Psoas muscle (tissue), 8 donors: ENCODE results near the gene KIF12. TPM values are rescaled to one million over a fixed set of nuclear protein-coding genes. Genes with fewer than 3 reads are reported as not detected.
A peak's percentile ranks its signal among the peaks of the same experiment; 100 is the strongest.

Source experiments
- ATAC-seq, 4 donors: fragments of 200-7000 bp; cut with Tn5 transposase; one replicate each; pipeline ENCODE4 v1.9.1; 2020; ENCODE audit warnings: moderate library complexity in 3 of 4, mild to moderate bottlenecking in 2 of 4
- DNase-seq, 2 donors: peaks; one replicate each; pipeline ENCODE4 v3.0.0-alpha.2; 2020
- H3K27ac ChIP-seq: fragments of 200-600 bp; one replicate; pipeline ENCODE4 v1.8.0; 2022
- H3K27me3 ChIP-seq, 3 donors: fragments of 200-600 bp in 1 of 3; one replicate each; pipeline versions ENCODE4 v1.6.1 to v1.8.0; 2013 to 2022; ENCODE audit warnings: low read length in 2 of 3, mild to moderate bottlenecking in 2 of 3, moderate library complexity in 1 of 3; ENCODE audit not compliant: insufficient read depth in 3 of 3
- H3K36me3 ChIP-seq, 2 donors: fragments of 200-600 bp in 1 of 2; one replicate each; pipeline versions ENCODE4 v1.6.1 to v1.8.0; 2013 to 2022; ENCODE audit warnings: low read depth in 1 of 2, mild to moderate bottlenecking in 1 of 2, moderate library complexity in 1 of 2; ENCODE audit not compliant: insufficient read depth in 1 of 2
- H3K4me1 ChIP-seq: fragments of 200-600 bp; one replicate; pipeline ENCODE4 v1.8.0; 2022
- H3K4me3 ChIP-seq: fragments of 200-600 bp; one replicate; pipeline ENCODE4 v1.8.0; 2022; ENCODE audit warnings: mild to moderate bottlenecking
- H3K9me3 ChIP-seq: fragments of 200-600 bp; one replicate; pipeline ENCODE4 v1.8.0; 2022
- CTCF ChIP-seq: fragments of 200-600 bp; IDR thresholded peaks from one replicate; pipeline ENCODE4 v1.8.0; 2022; ENCODE audit warnings: antibody characterized with exemption
- whole genome bisulfite sequencing, 3 donors: extraction: QIAGEN DNeasy Blood & Tissue Kit; methylation state at CpG; one replicate each; pipeline versions ENCODE4 v1.1.6 to v1.1.7; 2013; 5-methylcytosine and 5-hydroxymethylcytosine counted together
- intact Hi-C, 2 donors: fragments of 100-400 bp; cut with DNase I; formaldehyde crosslinking; loops; one replicate each; pipeline versions ENCODE4 v1.11.0 to v1.14.2; 2022
- polyA plus RNA-seq, 3 donors: library from polyadenylated mRNA; stranded (reverse); fragments of 200-250 nt; gene quantifications; one replicate each; pipeline ENCODE4 v1.2.3, GENCODE V29; 2013
- total RNA-seq, 4 donors: library from RNA; stranded (reverse); fragmentation: NEBNext Ultra II Directional in 2 of 4; extraction: Animal tissue kit (Norgen Biotek cat#: 25700) in 2 of 4; gene quantifications; one replicate each; pipeline versions ENCODE4 v1.2.1 to v1.2.4, GENCODE V29; 2021 to 2023
- donor health status: healthy with polysubstance abuse.
- donor health status: DM: no; HTN: no; CAD: no; lungs with moderate emphysema.
- donor health status: Bipolar disorder and iron deficiency.
- donor health status: healthy.
- donor health status: DM: yes; HTN: yes; CAD: no.
- donor health status: DM: no; HTN: no; CAD: no.
- donor health status: DM: no; HTN: no; CAD: no.
- donor health status: DM: yes; HTN: yes; CAD: no.

Gene KIF12
- total and polyA plus RNA-seq, 7 donors, result 0.03 to 0.13 (median 0.04) TPM; not detected in 4

GRCh38 chr9:114060070-114060469 lies 39.0 kb downstream of the KIF12 start:
- Histone ChIP-seq H3K27ac (no peak overlapping the region), H3K9me3 (no peaks in the 10 kb centered on the region), H3K27me3 (peaks cover 0 to 4% (median 0%) of the 10 kb centered on the region in 3 donors), H3K4me1 (peaks cover 11% of the 10 kb centered on the region), H3K4me3 (no peak overlapping the region), H3K36me3 (no peaks in the 10 kb centered on the region)
- TF ChIP-seq CTCF, result no peak
- ATAC-seq (no peak), DNase-seq (no peak)
- 60 to 73% (median 61%) methylated on average over 8 of the region's 8 CpGs for WGBS, 3 donors
- intact Hi-C loops, result no loop called here

- no peak overlapping the region for H3K4me3 ChIP-seq
- no peaks in the 10 kb centered on the region for H3K36me3 ChIP-seq
- H3K27ac ChIP-seq, result no peak overlapping the region
- intact Hi-C loops, result no loop called here
- peaks cover 11% of the 10 kb centered on the region for H3K4me1 ChIP-seq
- no peak for TF ChIP-seq CTCF
- 50 to 52% (median 50%) methylated on average over 8 of the region's 8 CpGs for WGBS, 3 donors
- peak in 1 of 2 donors; percentile 45 for DNase-seq
- H3K9me3 ChIP-seq, result no peaks in the 10 kb centered on the region
- peaks cover 0 to 4% (median 0%) of the 10 kb centered on the region in 3 donors for H3K27me3 ChIP-seq
- peak in 2 of 4 donors; percentile 32 to 57 for ATAC-seq
Observed at GRCh38 chr9:114059047-114059803, 39.9 kb downstream of the KIF12 start.

GRCh38 chr9:114058688-114059046 lies 40.4 kb downstream of the KIF12 start:
- ATAC-seq (no peak), DNase-seq (no peak)
- H3K27ac ChIP-seq, result no peak overlapping the region
- peaks cover 11% of the 10 kb centered on the region for H3K4me1 ChIP-seq
- intact Hi-C loops, result no loop called here
- no peaks in the 10 kb centered on the region for H3K9me3 ChIP-seq
- H3K36me3 ChIP-seq, result no peaks in the 10 kb centered on the region
- H3K27me3 ChIP-seq, result peaks cover 0 to 4% (median 0%) of the 10 kb centered on the region in 3 donors
- TF ChIP-seq CTCF, result no peak
- no peak overlapping the region for H3K4me3 ChIP-seq
- WGBS, 3 donors, result 77 to 79% (median 79%) methylated on average over 4 of the region's 4 CpGs

- 75 to 77% (median 76%) methylated on average over 7 of the region's 7 CpGs for WGBS, 3 donors
Observed at GRCh38 chr9:114057161-114057885, 41.8 kb downstream of the KIF12 start.

More at GRCh38 chr9:114057161-114057885, 41.8 kb downstream of the KIF12 start:
- intact Hi-C loops, result no loop called here
- no peaks in the 10 kb centered on the region for H3K36me3 ChIP-seq
- no peak overlapping the region for H3K27ac ChIP-seq
- DNase-seq (no peak), ATAC-seq (no peak)
- no peak overlapping the region for H3K4me3 ChIP-seq
- no peaks in the 10 kb centered on the region for H3K27me3 ChIP-seq
- H3K9me3 ChIP-seq, result no peaks in the 10 kb centered on the region
- no peak for TF ChIP-seq CTCF
- H3K4me1 ChIP-seq, result peaks cover 11% of the 10 kb centered on the region
